ENCODE measurements around the gene REV3L.

- TF ChIP-seq POLR2A (IDR thresholded peaks at IDR 0.05; ENCODE audit: low read length) (no peak), RAD21 (conservative IDR thresholded peaks at IDR 0.05 in 1 of 2, IDR thresholded peaks at IDR 0.05 in 1 of 2) (no peak), SMC3 (IDR thresholded peaks at IDR 0.05) (no peak)
Observed at GRCh38 chr6:111414373-111414772, 68.6 kb downstream of the REV3L start.

Data from A549 (cell line).